Stimulated activated naive CD4-positive, alpha-beta T cell (primary cell): Measurements from ENCODE around the gene GYPB.
"Not testable (repeated sequence)": the region's sequence is repeated elsewhere in the genome, so short reads cannot be mapped to it uniquely, and the experiment has no call there.

ENCODE experiments used
- DNase-seq, 6 experiments: peaks; one replicate each; lab custom pipeline; 2025; lab: John Stamatoyannopoulos, UW

GYPB gene

GRCh38 chr4:144014808-144015207 lies 4.4 kb downstream of the GYPB start:
- DNase-seq, result no peak

GRCh38 chr4:144008602-144009001 lies 10.6 kb downstream of the GYPB start:
- not testable (repeated sequence) for DNase-seq

GRCh38 chr4:144007960-144008359 lies 11.2 kb downstream of the GYPB start:
- DNase-seq, result not testable (repeated sequence)

GRCh38 chr4:144006200-144006803 lies 12.9 kb downstream of the GYPB start:
- not testable (repeated sequence) for DNase-seq

- DNase-seq, result not testable (repeated sequence)
These were observed 13.6 kb downstream of the GYPB start for GRCh38 chr4:144005558-144005953.

GRCh38 chr4:144004868-144005557 lies 14.2 kb downstream of the GYPB start:
- DNase-seq, result not testable (repeated sequence)

- not testable (repeated sequence) for DNase-seq
These were observed 15.3 kb downstream of the GYPB start for GRCh38 chr4:144003890-144004265.

GRCh38 chr4:144003205-144003889 lies 15.8 kb downstream of the GYPB start:
- not testable (repeated sequence) for DNase-seq

GRCh38 chr4:144000331-144000995 lies 18.7 kb downstream of the GYPB start:
- not testable (repeated sequence) for DNase-seq

- not testable (repeated sequence) for DNase-seq
These were observed 23.0 kb downstream of the GYPB start for GRCh38 chr4:143996193-143996592.

- DNase-seq, result not testable (repeated sequence)
These were observed 27.4 kb downstream of the GYPB start for GRCh38 chr4:143991761-143992160.

GRCh38 chr4:143990717-143991116 lies 28.5 kb downstream of the GYPB start:
- not testable (repeated sequence) for DNase-seq

GRCh38 chr4:143986180-143986579 lies 33.0 kb downstream of the GYPB start:
- DNase-seq, result no peak

GRCh38 chr4:143980776-143981175 lies 38.4 kb downstream of the GYPB start:
- not testable (repeated sequence) for DNase-seq

GRCh38 chr4:143975527-143975926 lies 43.7 kb downstream of the GYPB start:
- DNase-seq, result not testable (repeated sequence)

- not testable (repeated sequence) for DNase-seq
These were observed 45.2 kb downstream of the GYPB start for GRCh38 chr4:143974021-143974420.

GRCh38 chr4:143961075-143961474 lies 58.1 kb downstream of the GYPB start:
- no peak for DNase-seq

- not testable (repeated sequence) for DNase-seq
These were observed 63.9 kb downstream of the GYPB start for GRCh38 chr4:143955306-143955705.

- DNase-seq, result not testable (repeated sequence)
These were observed 67.7 kb downstream of the GYPB start for GRCh38 chr4:143951458-143951972.

- DNase-seq, result not testable (repeated sequence)
These were observed 68.2 kb downstream of the GYPB start for GRCh38 chr4:143950967-143951366.

GRCh38 chr4:143950185-143950584 lies 69.0 kb downstream of the GYPB start:
- DNase-seq, result not testable (repeated sequence)

GRCh38 chr4:143947493-143947892 lies 71.7 kb downstream of the GYPB start:
- DNase-seq, result not testable (repeated sequence)
